Hair follicle dermal papilla cell (primary cell): ENCODE results near the gene GIMAP6. TPM values are rescaled to one million over a fixed set of nuclear protein-coding genes. Genes with fewer than 3 reads are reported as not detected.

Source experiments
- total RNA-seq: library from RNA; depleted of rRNA; stranded (reverse); fragments of >200 nt; gene quantifications from 2 replicates; pipeline ENCODE4 v1.2.3, GENCODE V29; 2012

The GIMAP6 gene
- total RNA-seq = 0.16 TPM in 1 of 2 replicates, not detected in the other

DNA sequence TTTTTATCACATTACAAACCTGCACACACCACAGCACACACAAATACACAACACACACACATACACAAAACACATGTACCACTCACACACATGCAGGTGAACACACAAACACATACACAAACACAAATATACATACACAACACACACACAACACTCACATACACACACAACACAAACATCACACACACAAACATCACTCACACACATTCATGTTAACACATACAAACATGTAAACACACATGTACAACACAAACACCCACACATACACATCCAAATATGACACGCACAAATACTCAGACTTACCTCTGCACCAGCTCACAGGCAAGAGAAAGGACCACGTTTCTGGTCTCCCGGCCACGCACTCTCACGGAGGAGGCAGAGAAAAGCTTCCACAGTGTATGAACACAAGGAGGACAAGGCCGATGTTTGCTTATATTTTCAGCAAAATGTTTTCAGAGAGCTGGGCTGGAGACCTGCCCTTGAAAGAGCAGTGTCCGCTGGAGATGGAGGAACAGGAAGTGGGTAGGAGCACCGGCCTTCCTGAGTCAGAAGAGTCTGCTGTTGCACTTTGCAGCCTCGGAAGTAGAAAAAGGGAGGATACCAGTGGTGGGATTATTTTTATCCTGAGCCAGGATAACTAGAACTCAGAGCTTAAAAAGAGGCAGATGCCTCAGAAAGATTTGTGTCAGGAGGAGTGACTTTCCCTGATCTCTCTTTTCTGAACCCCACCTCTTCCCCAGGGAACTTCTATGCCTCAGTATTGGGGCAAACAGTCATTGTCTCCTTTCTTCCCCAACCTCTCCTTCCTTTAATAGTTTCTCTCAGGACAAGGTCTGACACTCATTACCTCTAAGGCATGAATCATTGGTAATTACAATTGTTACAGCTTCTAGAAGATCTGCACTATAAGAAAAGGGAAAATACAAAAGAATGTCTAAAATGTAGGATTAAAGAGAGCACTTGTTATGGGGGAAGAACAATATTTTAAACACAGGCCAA lies at the start of gene GIMAP6:
TSS of gene GIMAP6 (minus strand) at position 520 of the 999 bp plus-strand sequence. CDS start 2,243 bp downstream, outside the sequence.

Other genes with a start within 250 kb of the GIMAP6 start
- gene GIMAP8, start 181.8 kb downstream of the GIMAP6 start, total RNA-seq = not detected in 2 replicates
- gene GIMAP7, start 117.5 kb downstream of the GIMAP6 start, total RNA-seq = not detected in 2 replicates
- gene GIMAP4, start 65.0 kb downstream of the GIMAP6 start, total RNA-seq = not detected in 2 replicates
- 5.1 and 10.7 TPM in 2 replicates for gene GIMAP2, start 53.3 kb upstream of the GIMAP6 start, total RNA-seq
- 0.16 TPM in 1 of 2 replicates, not detected in the other for gene GIMAP1, start 84.2 kb upstream of the GIMAP6 start, total RNA-seq
- gene GIMAP5, start 105.0 kb upstream of the GIMAP6 start, total RNA-seq = under 0.01 TPM in 1 of 2 replicates, not detected in the other
- gene TMEM176B, start 168.0 kb upstream of the GIMAP6 start, total RNA-seq = 0.97 and 47.9 TPM in 2 replicates
- 0.12 and 13.8 TPM in 2 replicates for gene TMEM176A, start 168.4 kb upstream of the GIMAP6 start, total RNA-seq
- gene AOC1, start 220.1 kb upstream of the GIMAP6 start, total RNA-seq = not detected in 2 replicates